Keratinocyte (primary cell): ENCODE measurements around the gene H1-8. TPM values are rescaled to one million over a fixed set of nuclear protein-coding genes. Genes with fewer than 3 reads are reported as not detected.
"Not testable (repeated sequence)": the region's sequence is repeated elsewhere in the genome, so short reads cannot be mapped to it uniquely, and the experiment has no call there.

Experiments
- DNase-seq: peaks from one replicate; pipeline ENCODE4 v3.0.0-alpha.2; 2011; ENCODE audit warnings: low read depth, missing footprints, low spot score
- FAIRE-seq: peaks from 2 replicates; lab custom pipeline; 2011; peaks lifted over from hg19 to GRCh38; lab: Jason Lieb, UNC
- H2AFZ ChIP-seq: 2 replicates; pipeline ENCODE4 v1.6.0; 2012; ENCODE audit warnings: low read length, control low read depth, inconsistent platforms; ENCODE audit not compliant: control insufficient read depth
- H3K27ac ChIP-seq: 2 replicates; pipeline ENCODE4 v1.5.1; 2011; ENCODE audit warnings: low read length; ENCODE audit not compliant: control insufficient read depth, insufficient read depth
- H3K27me3 ChIP-seq: 3 replicates; pipeline ENCODE4 v1.6.0; 2011; ENCODE audit warnings: low read length; ENCODE audit not compliant: control insufficient read depth, insufficient read depth; ENCODE audit errors: extremely low read depth
- H3K36me3 ChIP-seq, 2 experiments: 2 replicates in 1 of 2; 3 replicates in 1 of 2; pipeline ENCODE4 v1.5.1; 2011; ENCODE audit warnings: low read length in 2 of 2, mild to moderate bottlenecking in 1 of 2; ENCODE audit not compliant: control insufficient read depth in 2 of 2, insufficient read depth in 2 of 2; ENCODE audit errors: extremely low read depth in 1 of 2
- H3K4me1 ChIP-seq: 3 replicates; pipeline ENCODE4 v1.5.1; 2011; ENCODE audit warnings: low read length; ENCODE audit not compliant: control insufficient read depth, insufficient read depth; ENCODE audit errors: extremely low read depth
- H3K4me2 ChIP-seq: 3 replicates; pipeline ENCODE4 v1.6.0; 2011; ENCODE audit warnings: low read depth, low read length; ENCODE audit not compliant: control insufficient read depth, insufficient read depth; ENCODE audit errors: extremely low read depth
- H3K4me3 ChIP-seq, 3 experiments: fragments of 200-600 bp in 1 of 3; sonication (generic) in 1 of 3; 2 replicates in 2 of 3; 3 replicates in 1 of 3; pipeline ENCODE4 v1.5.1; 2011 to 2016; ENCODE audit warnings: low read length in 3 of 3, mild to moderate bottlenecking in 3 of 3, control low read depth in 2 of 3, inconsistent platforms in 1 of 3, low read depth in 1 of 3, mixed read lengths in 1 of 3, mixed run types in 1 of 3, moderate library complexity in 1 of 3; ENCODE audit not compliant: control insufficient read depth in 2 of 3, insufficient read depth in 2 of 3; ENCODE audit errors: extremely low read depth in 1 of 3
- H3K79me2 ChIP-seq: 2 replicates; pipeline ENCODE4 v1.6.0; 2012; ENCODE audit warnings: low read length; ENCODE audit not compliant: control insufficient read depth, insufficient read depth
- H3K9ac ChIP-seq: 3 replicates; pipeline ENCODE4 v1.6.0; 2011; ENCODE audit warnings: low read length; ENCODE audit not compliant: control insufficient read depth, insufficient read depth; ENCODE audit errors: extremely low read depth
- H3K9me1 ChIP-seq: 3 replicates; pipeline ENCODE4 v1.6.0; 2011; ENCODE audit warnings: low read length; ENCODE audit not compliant: control insufficient read depth, insufficient read depth; ENCODE audit errors: extremely low read depth
- H3K9me3 ChIP-seq: 2 replicates; pipeline ENCODE4 v1.5.1; 2012; ENCODE audit warnings: low read depth, low read length; ENCODE audit not compliant: control insufficient read depth
- H4K20me1 ChIP-seq: 3 replicates; pipeline ENCODE4 v1.6.0; 2011; ENCODE audit warnings: low read length; ENCODE audit not compliant: control insufficient read depth, insufficient read depth; ENCODE audit errors: extremely low read depth
- CTCF ChIP-seq, 3 experiments: IDR thresholded peaks in 1 of 3; conservative IDR thresholded peaks in 1 of 3; optimal IDR thresholded peaks in 1 of 3; 2 replicates in 2 of 3; 3 replicates in 1 of 3; pipeline versions ENCODE3 to v1.5.1; 2011; ENCODE audit warnings: low read length in 3 of 3, mild to moderate bottlenecking in 3 of 3, moderate library complexity in 2 of 3, control low read depth in 1 of 3, inconsistent platforms in 1 of 3; ENCODE audit not compliant: insufficient read depth in 2 of 3; ENCODE audit errors: extremely low read depth in 1 of 3
- EZH2 ChIP-seq: IDR thresholded peaks from one replicate; pipeline ENCODE4 v1.6.1; 2012; ENCODE audit warnings: inconsistent platforms, mild to moderate bottlenecking, low read length, moderate library complexity
- dilution Hi-C: fragments of 300-500 bp; cut with MboI; formaldehyde crosslinking; loops from one replicate; pipeline ENCODE4 v1.7.0; 2020; ENCODE audit warnings: low sequenced_read_pairs; ENCODE audit not compliant: extremely low pct_ligation_motif_present
- polyA plus RNA-seq, 5 experiments: library from polyadenylated mRNA; depleted of rRNA in 3 of 5; stranded (reverse) in 3 of 5; stranded (forward) in 1 of 5; unstranded in 1 of 5; fragments of >200 nt; gene quantifications; 1 replicate in 1 of 5; 2 replicates in 3 of 5; 3 replicates in 1 of 5; pipeline versions ENCODE4 v1.2.1 to v1.2.3, GENCODE V29; 2011 to 2012; ENCODE audit warnings: missing spikeins in 2 of 5, low read depth in 1 of 5, low replicate concordance in 1 of 5

Gene H1-8
- polyA plus RNA-seq, 1 donor (not counting 4 experiments of a cell fraction or from before 2014, with no cell fraction given) = not detected

- Histone ChIP-seq H2AFZ (no peak overlapping the region), H3K36me3 (no peaks in the 10 kb centered on the region), H3K27ac (no peak overlapping the region), H3K4me1 (no peaks in the 10 kb centered on the region), H3K27me3 (no peaks in the 10 kb centered on the region), H3K9me3 (no peaks in the 10 kb centered on the region), H3K79me2 (no peaks in the 10 kb centered on the region), H3K4me3 (no peak overlapping the region), H3K9me1 (no peaks in the 10 kb centered on the region), H4K20me1 (no peaks in the 10 kb centered on the region), H3K4me2 (no peak overlapping the region), H3K9ac (no peak overlapping the region)
- FAIRE-seq = no peak
- dilution Hi-C loops = no loop called here
- DNase-seq = no peak
- TF ChIP-seq EZH2 = no peak
- no peak for TF ChIP-seq CTCF (optimal IDR thresholded peaks at IDR 0.05 in 1 of 3, IDR thresholded peaks at IDR 0.05 in 1 of 3, conservative IDR thresholded peaks at IDR 0.05 in 1 of 3; ENCODE audit: extremely low read depth in 1 of 3, insufficient read depth in 2 of 3, low read length in 3 of 3)
These were observed 1.0 kb downstream of the H1-8 start for GRCh38 chr3:129543999-129544398.

- FAIRE-seq, DNase-seq, dilution Hi-C loops: not testable (repeated sequence)
These were observed 3.0 kb downstream of the H1-8 start for GRCh38 chr3:129545951-129546350.

GRCh38 chr3:129547241-129547640 is 4.3 kb downstream of the H1-8 start:
- Histone ChIP-seq H3K9me3 (no peaks in the 10 kb centered on the region), H3K4me1 (no peaks in the 10 kb centered on the region), H4K20me1 (no peaks in the 10 kb centered on the region), H3K79me2 (no peaks in the 10 kb centered on the region), H3K4me2 (no peak overlapping the region), H3K36me3 (no peaks in the 10 kb centered on the region), H3K27ac (no peak overlapping the region), H3K4me3 (no peak overlapping the region), H3K27me3 (no peaks in the 10 kb centered on the region), H3K9ac (no peak overlapping the region), H3K9me1 (no peaks in the 10 kb centered on the region), H2AFZ (no peak overlapping the region)
- DNase-seq (no peak), FAIRE-seq (no peak)
- dilution Hi-C loops = no loop called here
- TF ChIP-seq CTCF (optimal IDR thresholded peaks at IDR 0.05 in 1 of 3, IDR thresholded peaks at IDR 0.05 in 1 of 3, conservative IDR thresholded peaks at IDR 0.05 in 1 of 3; ENCODE audit: extremely low read depth in 1 of 3, insufficient read depth in 2 of 3, low read length in 3 of 3) (no peak), EZH2 (no peak)

More at GRCh38 chr3:129545951-129546350, 3.0 kb downstream of the H1-8 start:
- H2AFZ ChIP-seq, H3K27me3 ChIP-seq, H4K20me1 ChIP-seq, H3K4me3 ChIP-seq, H3K9ac ChIP-seq, H3K4me1 ChIP-seq, H3K36me3 ChIP-seq, H3K9me3 ChIP-seq, H3K9me1 ChIP-seq, H3K79me2 ChIP-seq, H3K4me2 ChIP-seq, H3K27ac ChIP-seq: not testable (repeated sequence)
